Naive thymus-derived CD4-positive, alpha-beta T cell (primary cell): ENCODE data around the gene PLD6. TPM values are rescaled to one million over a fixed set of nuclear protein-coding genes. Genes with fewer than 3 reads are reported as not detected.

Experiments used
- ATAC-seq: fragments of 150-1000 bp; cut with Tn5 transposase; 2 replicates; pipeline ENCODE4 v1.10.0; 2021; ENCODE audit warnings: mild to moderate bottlenecking, moderate library complexity
- CTCF ChIA-PET: fragments of 350-600 bp; sonication (Branson Sonifier 250); formaldehyde crosslinking; loops from one replicate; lab custom pipeline; 2021; ENCODE audit warnings: antibody characterized with exemption; lab: Charles Lee
- POLR2A ChIA-PET: fragments of 350-600 bp; sonication (Branson Sonifier 250); formaldehyde crosslinking; loops from one replicate; lab custom pipeline; 2021; ENCODE audit warnings: antibody characterized with exemption, inconsistent platforms; lab: Charles Lee
- DNase-seq, 9 donors: peaks; one replicate each; pipeline versions ENCODE4 v3.0.0 to v3.0.0-alpha.2; 2020 to 2022; ENCODE audit warnings: mixed read lengths in 1 of 9
- H3K27ac ChIP-seq: one replicate; pipeline ENCODE4 v1.7.0; 2013; ENCODE audit warnings: mild to moderate bottlenecking, low read depth, low read length, moderate library complexity
- H3K27me3 ChIP-seq, 2 donors: one replicate each; pipeline ENCODE4 v1.7.0; 2013; ENCODE audit warnings: low read length in 2 of 2, mild to moderate bottlenecking in 2 of 2, moderate library complexity in 2 of 2; ENCODE audit not compliant: control insufficient read depth in 2 of 2, insufficient read depth in 2 of 2
- H3K36me3 ChIP-seq, 3 experiments: 1 replicate in 2 of 3; 2 replicates in 1 of 3; pipeline ENCODE4 v1.7.0; 2013; ENCODE audit warnings: low read length in 3 of 3, mild to moderate bottlenecking in 3 of 3, moderate library complexity in 1 of 3; ENCODE audit not compliant: insufficient read depth in 3 of 3, control insufficient read depth in 2 of 3
- H3K4me1 ChIP-seq, 2 donors: one replicate each; pipeline ENCODE4 v1.7.0; 2013; ENCODE audit warnings: low read length in 2 of 2, mild to moderate bottlenecking in 2 of 2, moderate library complexity in 1 of 2; ENCODE audit not compliant: control insufficient read depth in 2 of 2, insufficient read depth in 2 of 2
- H3K4me3 ChIP-seq: 2 replicates; pipeline ENCODE4 v1.7.0; 2013; ENCODE audit warnings: mild to moderate bottlenecking, low read length
- H3K9me3 ChIP-seq, 3 experiments: 1 replicate in 2 of 3; 2 replicates in 1 of 3; pipeline ENCODE4 v1.7.0; 2013; ENCODE audit warnings: low read length in 3 of 3; ENCODE audit not compliant: control insufficient read depth in 2 of 3
- H3K27ac Mint-ChIP-seq, 9 donors: one replicate each; pipeline ENCODE4 v1.8.0; 2020 to 2022; ENCODE audit warnings: mixed read lengths in 9 of 9, mild to moderate bottlenecking in 8 of 9, moderate library complexity in 5 of 9, inconsistent platforms in 2 of 9
- H3K27me3 Mint-ChIP-seq, 5 donors: one replicate each; pipeline ENCODE4 v1.8.0; 2021 to 2022; ENCODE audit warnings: mixed read lengths in 5 of 5, mild to moderate bottlenecking in 1 of 5
- H3K36me3 Mint-ChIP-seq, 5 donors: one replicate each; pipeline ENCODE4 v1.8.0; 2020 to 2022; ENCODE audit warnings: mixed read lengths in 5 of 5, mild to moderate bottlenecking in 3 of 5, inconsistent platforms in 1 of 5
- H3K4me1 Mint-ChIP-seq, 7 donors: one replicate each; pipeline ENCODE4 v1.8.0; 2020 to 2022; ENCODE audit warnings: mixed read lengths in 7 of 7, mild to moderate bottlenecking in 3 of 7, inconsistent platforms in 1 of 7
- H3K4me3 Mint-ChIP-seq, 10 donors: one replicate each; pipeline ENCODE4 v1.8.0; 2020 to 2022; ENCODE audit warnings: mild to moderate bottlenecking in 10 of 10, mixed read lengths in 10 of 10, moderate library complexity in 6 of 10, inconsistent platforms in 2 of 10
- H3K9me3 Mint-ChIP-seq, 11 donors: one replicate each; pipeline ENCODE4 v1.8.0; 2020 to 2022; ENCODE audit warnings: mixed read lengths in 11 of 11, mild to moderate bottlenecking in 4 of 11, inconsistent platforms in 1 of 11, moderate library complexity in 1 of 11
- intact Hi-C, 2 donors: fragments of 100-400 bp; cut with micrococcal nuclease; formaldehyde crosslinking; loops; one replicate each; pipeline ENCODE4 v1.15.1; 2023
- polyA plus RNA-seq, 2 donors: library from polyadenylated mRNA; unstranded; fragments of 300-500 nt; fragmentation: Illumina TruSeq; gene quantifications; one replicate each; pipeline ENCODE4 v1.2.3, GENCODE V29; 2021
- total RNA-seq, 6 experiments: library from RNA in 5 of 6; stranded (reverse) in 5 of 6; gene quantifications; 1 replicate in 5 of 6; 2 replicates in 1 of 6; pipeline ENCODE4 v1.2.3 and lab custom pipeline; 2021 to 2026

Gene PLD6
- total and polyA plus RNA-seq, 7 experiments from 2014 or later, result 6.2 to 16.4 (median 12.1) TPM

- H3K4me3 Mint-ChIP-seq, result no peak overlapping the region
- Histone ChIP-seq H3K4me3 (no peak overlapping the region), H3K9me3 (no peaks in the 10 kb centered on the region), H3K27me3 (no peaks in the 10 kb centered on the region), H3K4me1 (no peaks in the 10 kb centered on the region), H3K36me3 (peaks cover 8 to 55% (median 10%) of the 10 kb centered on the region in 3 experiments), H3K27ac (no peak overlapping the region)
- peaks cover 0 to 14% (median 9%) of the 10 kb centered on the region in 5 donors for H3K36me3 Mint-ChIP-seq
- ATAC-seq, result no peak
- DNase-seq, result no peak
- H3K4me1 Mint-ChIP-seq, result peaks cover 0 to 2% (median 0%) of the 10 kb centered on the region in 7 donors
- peak overlapping the region in 4 of 9 donors; percentile 3 to 36 (median 28) for H3K27ac Mint-ChIP-seq
- ChIA-PET POLR2A (interaction anchor here (0.7 kb wide), 1 partner anchor 147 kb away, joined by 3 read pairs; no protein-coding TSS in a partner anchor), CTCF (interaction anchor here (0.6 to 1.4 kb wide), 3 partner anchors 24 to 194 kb away, joined by 3 to 4 read pairs (median 3); no protein-coding TSS in a partner anchor)
- no peaks in the 10 kb centered on the region for H3K9me3 Mint-ChIP-seq
- intact Hi-C loops, result no loop called here
- no peaks in the 10 kb centered on the region for H3K27me3 Mint-ChIP-seq
Observed at GRCh38 chr17:17246879-17247278, 40.7 kb upstream of the PLD6 start.

GRCh38 chr17:17243163-17243562 is 37.0 kb upstream of the PLD6 start:
- Mint-ChIP-seq H3K4me3 (no peak overlapping the region), H3K27ac (peak overlapping the region in 2 of 9 donors; percentile 21 to 53), H3K4me1 (peaks cover 0 to 12% (median 5%) of the 10 kb centered on the region in 7 donors), H3K9me3 (no peaks in the 10 kb centered on the region), H3K36me3 (peaks cover 0 to 9% (median 8%) of the 10 kb centered on the region in 5 donors), H3K27me3 (peaks cover 0 to 4% (median 0%) of the 10 kb centered on the region in 5 donors)
- no peak for DNase-seq
- Histone ChIP-seq H3K27ac (no peak overlapping the region), H3K27me3 (no peaks in the 10 kb centered on the region), H3K4me1 (peaks cover 0 to under 1% of the 10 kb centered on the region in 2 donors), H3K36me3 (peaks cover 4 to 28% (median 10%) of the 10 kb centered on the region in 3 experiments), H3K4me3 (no peak overlapping the region), H3K9me3 (no peaks in the 10 kb centered on the region)
- ChIA-PET POLR2A (no interaction called here), CTCF (no interaction called here)
- ATAC-seq, result no peak
- intact Hi-C loops, result no loop called here

GRCh38 chr17:17242246-17242645 is 36.1 kb upstream of the PLD6 start:
- ATAC-seq (no peak), DNase-seq (no peak)
- intact Hi-C loops, result no loop called here
- peaks cover 0 to 4% of the 10 kb centered on the region in 2 donors for H3K4me1 ChIP-seq
- H3K9me3 ChIP-seq, result no peaks in the 10 kb centered on the region
- no peak overlapping the region for H3K27ac ChIP-seq
- peaks cover 0 to 2% (median 0%) of the 10 kb centered on the region in 11 donors for H3K9me3 Mint-ChIP-seq
- H3K4me3 Mint-ChIP-seq, result no peak overlapping the region
- H3K36me3 ChIP-seq, result peaks cover 0 to 19% (median under 1%) of the 10 kb centered on the region in 3 experiments
- ChIA-PET POLR2A (no interaction called here), CTCF (no interaction called here)
- H3K27ac Mint-ChIP-seq, result peak overlapping the region in 1 of 9 donors; percentile 65
- H3K36me3 Mint-ChIP-seq, result peaks cover 0 to 9% (median 5%) of the 10 kb centered on the region in 5 donors
- H3K4me1 Mint-ChIP-seq, result peaks cover 0 to 16% (median 11%) of the 10 kb centered on the region in 7 donors
- no peaks in the 10 kb centered on the region for H3K27me3 ChIP-seq
- no peak overlapping the region for H3K4me3 ChIP-seq
- peaks cover 0 to 5% (median 0%) of the 10 kb centered on the region in 5 donors for H3K27me3 Mint-ChIP-seq

GRCh38 chr17:17241656-17242055 is 35.5 kb upstream of the PLD6 start:
- Mint-ChIP-seq H3K9me3 (peaks cover 0 to 4% (median 0%) of the 10 kb centered on the region in 11 donors), H3K4me1 (peaks cover 0 to 17% (median 13%) of the 10 kb centered on the region in 7 donors), H3K36me3 (peaks cover 0 to 3% (median 0%) of the 10 kb centered on the region in 5 donors), H3K4me3 (peak overlapping the region in 1 of 10 donors; percentile 25), H3K27me3 (peaks cover 0 to 6% (median 0%) of the 10 kb centered on the region in 5 donors), H3K27ac (peak overlapping the region in 1 of 9 donors; percentile 18)
- no peak for DNase-seq
- no peak for ATAC-seq
- H3K4me3 ChIP-seq, result no peak overlapping the region
- H3K36me3 ChIP-seq, result peaks cover 0 to 19% (median 0%) of the 10 kb centered on the region in 3 experiments
- H3K4me1 ChIP-seq, result peaks cover 0 to 4% of the 10 kb centered on the region in 2 donors
- H3K27me3 ChIP-seq, result no peaks in the 10 kb centered on the region
- intact Hi-C loops, result no loop called here
- ChIA-PET CTCF (no interaction called here), POLR2A (interaction anchor here (0.6 to 0.7 kb wide), 2 partner anchors 36 to 64 kb away, joined by 3 read pairs; partner anchors contain the start of gene PLD6)
- no peaks in the 10 kb centered on the region for H3K9me3 ChIP-seq
- no peak overlapping the region for H3K27ac ChIP-seq

GRCh38 chr17:17239832-17240231 is 33.7 kb upstream of the PLD6 start:
- H3K4me3 ChIP-seq, result no peak overlapping the region
- intact Hi-C loops, result loop anchor here in 1 of 2 donors (5.0 kb wide), 1 partner anchor 238 kb away; no protein-coding TSS in a partner anchor
- peaks cover 0 to 5% (median 0%) of the 10 kb centered on the region in 11 donors for H3K9me3 Mint-ChIP-seq
- no peak for DNase-seq
- ChIA-PET CTCF (no interaction called here), POLR2A (interaction anchor here (0.7 to 0.8 kb wide), 2 partner anchors 39 to 60 kb away, joined by 3 read pairs; no protein-coding TSS in a partner anchor)
- H3K4me1 Mint-ChIP-seq, result peaks cover 16 to 31% (median 30%) of the 10 kb centered on the region in 7 donors
- peaks cover 0 to 3% (median 0%) of the 10 kb centered on the region in 5 donors for H3K36me3 Mint-ChIP-seq
- no peak for ATAC-seq
- no peak overlapping the region for H3K27ac ChIP-seq
- H3K4me3 Mint-ChIP-seq, result peak overlapping the region in 1 of 10 donors; percentile 55
- no peaks in the 10 kb centered on the region for H3K27me3 ChIP-seq
- no peaks in the 10 kb centered on the region for H3K9me3 ChIP-seq
- peaks cover 0 to 6% (median 0%) of the 10 kb centered on the region in 5 donors for H3K27me3 Mint-ChIP-seq
- peaks cover 13 to 18% of the 10 kb centered on the region in 2 donors for H3K4me1 ChIP-seq
- H3K36me3 ChIP-seq, result peaks cover 0 to 7% (median 0%) of the 10 kb centered on the region in 3 experiments
- H3K27ac Mint-ChIP-seq, result no peak overlapping the region

GRCh38 chr17:17237026-17237799 is 31.1 kb upstream of the PLD6 start, which contains the start of gene FLCN:
FLCN (minus strand) TSS chr17:17237168; CDS start chr17:17228137, 9,031 bp downstream.
- peak within 1 kb of the TSS; percentile 97 for H3K27ac ChIP-seq
- Mint-ChIP-seq H3K36me3 (peaks cover 0 to 3% (median 0%) of the 10 kb centered on the region in 5 donors), H3K9me3 (peaks cover 0 to 5% (median 0%) of the 10 kb centered on the region in 11 donors), H3K4me1 (peaks cover 16 to 38% (median 31%) of the 10 kb centered on the region in 7 donors), H3K27me3 (peaks cover 0 to 6% (median 0%) of the 10 kb centered on the region in 5 donors), H3K27ac (peak within 1 kb of the TSS; percentile 97 to 100 (median 98)), H3K4me3 (peak within 1 kb of the TSS; percentile 90 to 99 (median 96))
- ChIA-PET POLR2A (interaction anchor here (0.7 to 2.8 kb wide), 11 partner anchors 16 to 856 kb away, joined by 3 to 10 read pairs (median 5); partner anchors contain the start of genes PLD6 and UBB), CTCF (interaction anchor here (0.6 kb wide), 1 partner anchor 26 kb away, joined by 4 read pairs; no protein-coding TSS in a partner anchor)
- peak within 1 kb of the TSS; percentile 92 for H3K4me3 ChIP-seq
- H3K27me3 ChIP-seq, result no peaks in the 10 kb centered on the region
- H3K4me1 ChIP-seq, result peaks cover 13 to 18% of the 10 kb centered on the region in 2 donors
- no peaks in the 10 kb centered on the region for H3K9me3 ChIP-seq
- peaks cover 0 to 14% (median 0%) of the 10 kb centered on the region in 3 experiments for H3K36me3 ChIP-seq
- intact Hi-C loops, result loop anchor here (1.0 to 5.0 kb wide), 13 partner anchors 31 to 354 kb away; partner anchors contain the start of genes COPS3 (in 2 of the 2), PLD6 (in 2 of the 2), MPRIP (in 1 of the 2) and PEMT (in 1 of the 2)
- DNase-seq (peak; percentile 86 to 96 (median 91)), ATAC-seq (peak; percentile 95)
